Activated CD8-positive, alpha-beta memory T cell treated with anti-CD3 and anti-CD28 coated beads, Interleukin-2, amount 50 U/mL, for 24 hours (primary cell): ENCODE measurements around the gene HNRNPA3.
A peak's percentile ranks its signal among the peaks of the same experiment; 100 is the strongest.
"Not testable (repeated sequence)": the region's sequence is repeated elsewhere in the genome, so short reads cannot be mapped to it uniquely, and the experiment has no call there.

Experiments
- DNase-seq: peaks from one replicate; pipeline ENCODE4 v3.0.0-alpha.2; 2020; ENCODE audit errors: extremely low read depth

The HNRNPA3 gene

DNA sequence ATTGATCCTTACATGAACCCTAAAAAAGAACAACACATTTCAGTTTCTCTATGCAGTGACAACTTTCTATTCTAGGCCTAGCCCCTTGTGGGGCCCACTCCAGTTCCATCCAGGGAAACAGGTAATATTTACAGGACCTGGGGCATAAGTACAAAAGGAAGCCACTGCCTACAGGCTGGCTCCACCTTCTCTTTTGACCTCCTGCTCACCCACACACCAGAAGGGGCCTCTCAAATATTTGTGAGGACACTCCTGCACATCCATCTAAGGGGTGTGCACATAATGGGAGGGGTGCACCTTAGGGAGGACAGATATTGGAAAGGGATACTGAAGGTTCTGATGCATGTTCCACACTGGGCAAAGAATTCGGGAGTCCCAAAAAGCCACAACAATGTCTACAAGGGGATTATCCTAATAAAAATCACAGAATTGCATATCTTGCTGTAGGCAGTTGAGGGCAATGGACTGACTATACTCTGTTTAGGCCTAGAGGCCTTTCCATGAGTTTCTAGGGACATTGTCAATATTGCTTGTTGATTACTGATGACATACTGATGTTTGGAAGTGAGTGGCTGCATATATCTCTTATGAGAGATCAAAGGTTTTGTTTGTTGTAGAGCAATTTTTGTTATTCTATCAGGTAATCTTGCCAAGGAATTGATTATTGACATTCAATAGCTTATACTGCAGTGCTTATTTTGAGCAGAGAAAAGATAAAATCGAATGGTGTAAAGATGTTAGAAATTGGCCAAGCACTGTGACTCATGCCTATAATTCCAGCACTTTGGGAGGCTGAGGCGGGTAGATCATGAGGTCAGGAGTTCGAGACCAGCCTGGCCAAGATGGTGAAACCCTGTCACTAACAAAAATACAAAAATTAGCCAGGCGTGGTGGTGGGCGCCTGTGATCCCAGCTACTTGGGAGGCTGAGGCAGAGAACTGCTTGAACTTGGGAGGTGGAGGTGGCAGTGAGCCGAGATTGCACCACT is 23.8 kb upstream of the HNRNPA3 start:
- no peak for DNase-seq

- no peak for DNase-seq
These were observed 21.7 kb upstream of the HNRNPA3 start for GRCh38 chr2:177190941-177191340.

GRCh38 chr2:177192788-177193187 is 19.8 kb upstream of the HNRNPA3 start:
- DNase-seq, result no peak

- DNase-seq, result no peak
These were observed 19.4 kb upstream of the HNRNPA3 start for GRCh38 chr2:177193240-177193639.

GRCh38 chr2:177195194-177195593 is 17.4 kb upstream of the HNRNPA3 start:
- DNase-seq, result no peak

DNA sequence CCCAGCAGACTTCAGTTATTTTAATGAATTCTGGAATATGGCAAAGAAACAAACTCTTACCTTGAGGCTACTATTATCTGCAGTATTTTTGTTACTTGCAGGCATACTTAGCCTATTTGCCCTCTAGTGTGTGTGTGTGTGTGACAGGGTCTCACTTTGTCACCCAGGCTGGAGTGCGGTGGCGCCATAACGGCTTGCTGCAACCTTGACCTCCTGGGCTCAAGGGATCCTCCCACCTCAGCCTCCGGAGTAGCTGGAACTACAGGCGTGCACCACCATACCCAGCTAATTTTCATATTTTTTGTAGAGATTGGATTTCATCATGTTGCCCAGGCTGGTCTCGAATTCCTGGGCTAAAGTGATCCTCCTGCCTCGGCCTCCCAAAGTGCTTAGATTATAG is 12.2 kb upstream of the HNRNPA3 start:
- DNase-seq, result not testable (repeated sequence)

- DNase-seq, result no peak
These were observed 10.7 kb upstream of the HNRNPA3 start for GRCh38 chr2:177201919-177202346.

DNA sequence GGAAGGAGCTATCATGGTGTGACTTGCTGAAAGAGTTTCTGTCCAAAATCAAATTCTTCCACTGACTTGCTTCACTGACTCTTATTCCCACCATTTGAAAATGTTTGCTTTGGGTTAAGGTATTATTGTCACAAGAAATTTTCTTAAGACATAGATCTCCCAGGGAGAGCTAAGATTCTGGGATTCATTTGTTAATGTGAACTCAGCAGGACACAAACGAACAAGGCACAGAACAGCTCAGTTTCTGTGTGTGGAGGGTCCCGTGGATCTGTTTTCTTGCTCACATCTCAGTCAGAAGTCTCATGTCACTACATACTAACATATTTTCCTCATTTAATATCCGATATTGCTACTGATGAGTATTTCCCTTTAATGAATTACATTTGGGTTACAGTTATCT is 8.2 kb upstream of the HNRNPA3 start:
- DNase-seq, result no peak

DNA sequence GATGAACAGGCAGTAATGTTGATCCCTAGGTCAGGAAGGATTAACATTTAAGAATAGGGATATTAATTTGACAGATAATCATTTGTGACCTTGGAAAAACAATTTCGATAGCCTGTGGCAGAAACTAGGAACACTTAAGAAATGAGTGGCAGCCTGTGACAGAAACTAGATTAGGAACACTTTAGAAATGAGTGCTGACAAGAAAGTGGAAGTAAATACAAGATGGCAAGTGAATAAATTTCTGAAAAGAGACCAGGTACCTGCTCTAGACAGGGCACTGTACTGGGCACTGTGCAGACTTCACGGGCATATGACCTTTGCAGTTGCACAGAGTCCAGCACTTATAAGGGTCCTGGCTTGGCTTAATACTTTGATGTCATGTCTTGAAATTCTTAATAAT is 5.5 kb upstream of the HNRNPA3 start:
- DNase-seq, result no peak

DNA sequence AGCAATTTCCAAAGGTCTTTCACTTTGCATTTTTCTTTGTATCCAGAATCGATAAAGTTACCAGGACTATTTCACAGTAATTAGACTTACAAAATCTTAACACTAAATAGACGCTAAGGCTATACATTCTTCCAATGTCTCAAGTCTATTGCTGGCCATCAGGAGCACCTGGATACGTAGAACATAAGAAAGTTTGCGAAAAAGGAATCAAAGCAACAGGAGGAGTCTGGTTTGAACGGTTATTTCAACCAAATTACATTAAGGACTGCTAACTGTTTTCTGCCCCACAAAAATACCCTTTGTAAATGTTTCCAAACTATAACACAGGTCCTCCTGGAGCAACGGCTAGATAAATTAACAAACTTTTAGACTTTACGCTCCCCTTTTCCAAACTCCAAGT is 1.4 kb upstream of the HNRNPA3 start:
- no peak for DNase-seq

GRCh38 chr2:177211576-177212105 is 953 bp upstream of the HNRNPA3 start:
- no peak for DNase-seq

- DNase-seq, result peak; percentile 70
These were observed 580 bp downstream of the HNRNPA3 start for GRCh38 chr2:177212891-177213856.

DNA sequence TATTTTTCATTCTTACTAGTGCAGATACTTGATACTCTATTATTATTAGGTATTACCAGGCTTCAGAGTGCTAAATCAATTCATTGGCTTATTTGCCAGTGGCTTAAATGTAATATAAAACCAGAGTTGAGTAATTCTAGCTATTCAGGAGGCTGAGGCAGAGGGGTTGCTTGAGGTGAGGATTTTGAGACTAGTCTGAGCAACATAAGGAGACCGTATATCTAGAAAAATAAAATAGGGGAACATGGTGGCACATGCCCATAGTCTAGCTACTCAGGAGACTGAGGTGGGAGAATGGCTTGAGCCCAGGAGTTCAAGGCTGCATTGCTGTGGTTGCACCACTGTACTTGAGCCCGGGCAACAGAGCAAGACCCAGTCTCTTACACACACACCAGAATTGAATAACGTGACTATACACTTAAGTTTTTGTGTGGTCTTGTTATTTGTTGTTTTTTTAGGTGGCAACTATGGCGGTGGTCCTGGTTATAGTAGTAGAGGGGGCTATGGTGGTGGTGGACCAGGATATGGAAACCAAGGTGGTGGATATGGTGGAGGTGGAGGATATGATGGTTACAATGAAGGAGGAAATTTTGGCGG is 4.8 kb downstream of the HNRNPA3 start:
- DNase-seq, result no peak

DNA sequence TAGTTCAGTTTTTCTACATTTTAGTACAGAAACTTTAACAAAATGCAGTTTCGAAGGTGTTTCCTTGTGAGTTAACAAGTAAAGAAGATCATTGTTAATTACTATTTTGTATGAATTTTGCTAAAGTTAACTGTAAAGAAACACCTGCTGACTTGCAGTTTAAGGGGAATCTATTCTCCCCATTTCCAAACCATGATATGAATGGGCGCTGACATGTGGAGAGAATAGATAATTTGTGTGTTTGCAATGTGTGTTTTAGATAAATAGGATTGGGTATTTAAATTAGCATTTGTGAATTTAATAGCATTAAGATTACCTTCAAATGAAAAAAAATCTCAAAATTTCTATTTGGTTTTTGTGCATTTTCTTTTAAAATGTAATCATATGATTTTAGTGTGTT is 7.2 kb downstream of the HNRNPA3 start:
- DNase-seq, result not testable (repeated sequence)

- DNase-seq, result no peak
These were observed 8.9 kb downstream of the HNRNPA3 start for GRCh38 chr2:177221534-177221933.

GRCh38 chr2:177221970-177222369 is 9.4 kb downstream of the HNRNPA3 start:
- no peak for DNase-seq

GRCh38 chr2:177223436-177223835 is 10.8 kb downstream of the HNRNPA3 start:
- DNase-seq, result not testable (repeated sequence)

GRCh38 chr2:177225965-177226360 is 13.4 kb downstream of the HNRNPA3 start:
- no peak for DNase-seq

DNA sequence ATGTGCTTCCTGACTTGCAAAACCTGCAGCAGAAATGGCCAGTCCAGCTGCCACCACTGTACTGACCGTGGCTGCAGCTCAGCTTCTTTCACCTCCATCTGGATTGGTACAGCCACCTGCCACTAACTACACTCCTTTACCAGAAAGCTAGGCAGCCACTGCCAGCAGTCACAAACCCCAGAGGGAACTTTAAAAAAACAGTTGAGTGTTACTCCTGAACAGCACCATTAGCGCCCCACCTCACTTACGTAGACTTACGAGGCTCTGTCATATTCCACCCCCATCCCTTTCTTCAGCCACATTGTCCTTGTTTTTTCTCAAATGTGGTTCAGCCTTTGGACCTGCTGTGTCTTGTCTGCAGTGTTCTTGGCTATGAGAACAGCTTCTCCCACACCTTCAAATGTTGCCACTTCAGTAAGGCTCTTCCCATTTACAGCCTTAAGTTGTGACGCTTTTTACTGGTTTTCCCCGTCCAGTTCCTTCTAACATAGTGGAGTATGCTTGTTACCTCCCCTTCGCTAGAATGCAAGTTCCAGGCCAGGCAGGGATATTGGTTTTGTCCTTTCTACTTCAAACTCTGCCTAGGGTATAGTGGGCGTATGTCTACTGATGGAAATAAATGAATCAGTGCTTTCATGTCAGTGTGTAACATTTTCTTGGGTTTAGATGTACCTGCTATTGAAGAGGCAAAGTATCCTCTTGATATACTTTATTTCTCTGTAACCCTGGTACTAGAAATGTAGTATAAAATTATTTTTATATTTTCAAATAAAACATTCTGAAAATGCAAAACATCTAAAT is 17.0 kb downstream of the HNRNPA3 start:
- DNase-seq, result no peak

GRCh38 chr2:177231270-177231669 is 18.7 kb downstream of the HNRNPA3 start:
- no peak for DNase-seq
